HCEC 1CT (cell line): ENCODE data around the gene ADH1C.
"Not testable (repeated sequence)": the region's sequence is repeated elsewhere in the genome, so short reads cannot be mapped to it uniquely, and the experiment has no call there.

Source experiments
- DNase-seq: peaks from one replicate; pipeline ENCODE4 v3.0.0-alpha.2; 2017

ADH1C gene

GRCh38 chr4:99352602-99353537, at the start of gene ADH1C:
Gene ADH1C, minus strand, starts transcription at chr4:99352746. Its CDS starts 71 bp downstream, at chr4:99352675.
- DNase-seq = no peak

GRCh38 chr4:99400831-99401230, 48.3 kb upstream of the ADH1C start:
- DNase-seq = no peak

GRCh38 chr4:99399017-99399416, 46.5 kb upstream of the ADH1C start:
- no peak for DNase-seq

- peak; percentile 2 for DNase-seq
Observed at GRCh38 chr4:99395595-99396364, 43.2 kb upstream of the ADH1C start.

GRCh38 chr4:99394896-99395295, 42.4 kb upstream of the ADH1C start:
- peak; percentile 20 for DNase-seq

- peak; percentile 5 for DNase-seq
Observed at GRCh38 chr4:99390055-99390454, 37.5 kb upstream of the ADH1C start.

- DNase-seq = peak; percentile 39
Observed at GRCh38 chr4:99389606-99390005, 37.1 kb upstream of the ADH1C start.

- DNase-seq = peak; percentile 50
Observed at GRCh38 chr4:99383833-99384392, 31.4 kb upstream of the ADH1C start.

GRCh38 chr4:99383399-99383798, 30.9 kb upstream of the ADH1C start:
- DNase-seq = no peak

GRCh38 chr4:99382745-99383360, 30.3 kb upstream of the ADH1C start:
- DNase-seq = no peak

GRCh38 chr4:99381588-99382175, 29.1 kb upstream of the ADH1C start:
- no peak for DNase-seq

- peak; percentile 4 for DNase-seq
Observed at GRCh38 chr4:99379571-99379970, 27.0 kb upstream of the ADH1C start.

- DNase-seq = no peak
Observed at GRCh38 chr4:99378876-99379275, 26.3 kb upstream of the ADH1C start.

GRCh38 chr4:99377341-99377740, 24.8 kb upstream of the ADH1C start:
- peak; percentile 1 for DNase-seq

GRCh38 chr4:99372464-99372863, 19.9 kb upstream of the ADH1C start:
- DNase-seq = not testable (repeated sequence)

GRCh38 chr4:99367817-99368216, 15.3 kb upstream of the ADH1C start:
- not testable (repeated sequence) for DNase-seq

GRCh38 chr4:99366491-99366890, 13.9 kb upstream of the ADH1C start:
- no peak for DNase-seq

- no peak for DNase-seq
Observed at GRCh38 chr4:99362768-99363167, 10.2 kb upstream of the ADH1C start.

- DNase-seq = no peak
Observed at GRCh38 chr4:99361899-99362275, 9.3 kb upstream of the ADH1C start.

GRCh38 chr4:99361268-99361898, 8.8 kb upstream of the ADH1C start:
- DNase-seq = no peak

GRCh38 chr4:99359480-99360204, 7.1 kb upstream of the ADH1C start:
- no peak for DNase-seq
